ENCODE measurements around the gene LHB. TPM values are rescaled to one million over a fixed set of nuclear protein-coding genes. Genes with fewer than 3 reads are reported as not detected.

Gene LHB
- total RNA-seq, 4 donors from 2014 or later: 1.9 TPM; not detected in 3

DNA sequence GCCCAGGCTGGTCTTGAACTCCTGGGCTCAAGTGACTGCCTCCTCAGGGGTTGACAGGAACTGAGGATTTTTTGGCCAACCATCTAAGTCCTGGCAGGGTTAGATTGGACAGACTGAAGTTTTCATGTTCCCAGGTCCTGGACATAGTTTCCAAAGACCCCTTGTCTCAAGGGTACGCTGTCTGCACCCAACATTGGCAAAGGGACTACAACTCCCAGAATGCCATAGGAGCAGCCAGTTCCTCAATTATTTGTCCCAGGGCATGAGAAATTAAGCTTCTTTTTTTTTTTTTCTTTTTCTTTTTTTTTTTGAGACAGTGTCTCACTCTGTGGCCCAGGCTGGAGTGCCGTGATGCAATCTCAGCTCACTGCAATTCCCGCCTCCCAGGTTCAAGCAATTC, 30.7 kb downstream of the LHB start:
- Histone ChIP-seq H3K27ac (peak overlapping the region; percentile 93 to 100 (median 99)), H3K4me3 (no peak overlapping the region), H3K36me3 (peaks cover 0 to 78% of the 10 kb centered on the region in 2 donors), H3K27me3 (no peaks in the 10 kb centered on the region), H3K9me3 (no peaks in the 10 kb centered on the region), H3K4me1 (peaks cover 41 to 43% of the 10 kb centered on the region in 2 donors)
- in situ Hi-C loops (cut with MboI; ENCODE audit: low sequenced_read_pairs in 4 of 4): no loop called here
- TF ChIP-seq, protein P1, sequence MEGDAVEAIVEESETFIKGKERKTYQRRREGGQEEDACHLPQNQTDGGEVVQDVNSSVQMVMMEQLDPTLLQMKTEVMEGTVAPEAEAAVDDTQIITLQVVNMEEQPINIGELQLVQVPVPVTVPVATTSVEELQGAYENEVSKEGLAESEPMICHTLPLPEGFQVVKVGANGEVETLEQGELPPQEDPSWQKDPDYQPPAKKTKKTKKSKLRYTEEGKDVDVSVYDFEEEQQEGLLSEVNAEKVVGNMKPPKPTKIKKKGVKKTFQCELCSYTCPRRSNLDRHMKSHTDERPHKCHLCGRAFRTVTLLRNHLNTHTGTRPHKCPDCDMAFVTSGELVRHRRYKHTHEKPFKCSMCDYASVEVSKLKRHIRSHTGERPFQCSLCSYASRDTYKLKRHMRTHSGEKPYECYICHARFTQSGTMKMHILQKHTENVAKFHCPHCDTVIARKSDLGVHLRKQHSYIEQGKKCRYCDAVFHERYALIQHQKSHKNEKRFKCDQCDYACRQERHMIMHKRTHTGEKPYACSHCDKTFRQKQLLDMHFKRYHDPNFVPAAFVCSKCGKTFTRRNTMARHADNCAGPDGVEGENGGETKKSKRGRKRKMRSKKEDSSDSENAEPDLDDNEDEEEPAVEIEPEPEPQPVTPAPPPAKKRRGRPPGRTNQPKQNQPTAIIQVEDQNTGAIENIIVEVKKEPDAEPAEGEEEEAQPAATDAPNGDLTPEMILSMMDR (IDR thresholded peaks at IDR 0.05 in 4 of 5, conservative IDR thresholded peaks at IDR 0.05 in 1 of 5): no peak
- no peak for TF ChIP-seq POLR2A (IDR thresholded peaks at IDR 0.05)
- intact Hi-C loops (cut with DNase I; ENCODE audit: low total_unique reads): no loop called here
- ATAC-seq: no peak
- DNase-seq: no peak

DNA sequence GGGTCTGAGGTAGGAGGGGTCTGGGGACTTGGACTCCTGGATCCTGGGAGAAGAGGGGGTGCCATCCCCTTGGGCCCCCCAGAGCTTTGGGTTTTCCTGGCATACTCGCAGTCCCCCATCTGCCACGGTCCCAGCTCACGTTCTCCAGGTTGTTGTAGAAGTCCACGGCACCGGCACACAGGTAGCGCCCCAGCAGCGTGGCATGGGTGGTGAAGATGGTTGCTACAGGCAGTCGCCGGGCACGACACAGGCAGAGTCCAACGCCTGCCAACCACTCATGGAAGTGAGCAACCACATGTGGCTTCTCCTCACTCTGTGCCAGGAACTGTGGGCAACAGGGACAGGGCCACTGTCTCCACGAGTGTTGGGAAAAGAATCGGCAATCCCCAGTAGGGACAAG, 31.2 kb downstream of the LHB start:
- Histone ChIP-seq H3K27ac (peak overlapping the region; percentile 93 to 100 (median 99)), H3K4me1 (peaks cover 36 to 38% of the 10 kb centered on the region in 2 donors), H3K4me3 (no peak overlapping the region), H3K36me3 (peaks cover 0 to 83% of the 10 kb centered on the region in 2 donors), H3K9me3 (no peaks in the 10 kb centered on the region), H3K27me3 (no peaks in the 10 kb centered on the region)
- in situ Hi-C loops (cut with MboI; ENCODE audit: low sequenced_read_pairs in 4 of 4): no loop called here
- TF ChIP-seq POLR2A (IDR thresholded peaks at IDR 0.05): no peak
- TF ChIP-seq, protein P1 (IDR thresholded peaks at IDR 0.05 in 4 of 5, conservative IDR thresholded peaks at IDR 0.05 in 1 of 5): no peak
- intact Hi-C loops (cut with DNase I; ENCODE audit: low total_unique reads): no loop called here
- DNase-seq (no peak), ATAC-seq (no peak)

DNA sequence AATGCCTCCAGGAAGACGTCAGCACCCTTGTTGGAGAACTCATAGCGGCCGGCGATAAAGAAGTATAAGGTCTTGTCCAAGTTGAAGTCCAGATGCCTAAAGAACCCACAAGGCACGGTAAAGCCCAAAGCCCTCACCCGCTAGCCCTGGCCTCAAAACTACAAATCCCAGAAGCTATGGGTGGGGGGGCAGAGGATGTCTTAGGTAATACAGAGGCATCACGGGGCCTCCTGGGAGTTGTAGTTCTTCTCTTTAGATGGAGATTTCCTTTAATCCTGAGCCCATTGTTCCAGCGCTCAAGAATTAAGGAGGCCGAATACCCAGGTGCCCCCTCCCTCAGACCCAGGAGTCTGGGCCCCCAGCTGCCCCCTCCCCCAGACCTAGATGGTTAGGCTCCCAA, 34.6 kb downstream of the LHB start:
- peaks cover 0 to 75% of the 10 kb centered on the region in 2 donors for H3K36me3 ChIP-seq
- H3K4me1 ChIP-seq: peaks cover 28 to 32% of the 10 kb centered on the region in 2 donors
- no peak overlapping the region for H3K4me3 ChIP-seq
- intact Hi-C loops (cut with DNase I; ENCODE audit: low total_unique reads): no loop called here
- in situ Hi-C loops (cut with MboI; ENCODE audit: low sequenced_read_pairs in 4 of 4): no loop called here
- H3K27me3 ChIP-seq: no peaks in the 10 kb centered on the region
- no peaks in the 10 kb centered on the region for H3K9me3 ChIP-seq
- DNase-seq (peak in 1 of 2 donors; percentile 58), ATAC-seq (no peak)
- peak overlapping the region; percentile 93 to 100 (median 99) for H3K27ac ChIP-seq
- no peak for TF ChIP-seq POLR2A (IDR thresholded peaks at IDR 0.05)
- TF ChIP-seq, protein P1 (IDR thresholded peaks at IDR 0.05 in 4 of 5, conservative IDR thresholded peaks at IDR 0.05 in 1 of 5): no peak

DNA sequence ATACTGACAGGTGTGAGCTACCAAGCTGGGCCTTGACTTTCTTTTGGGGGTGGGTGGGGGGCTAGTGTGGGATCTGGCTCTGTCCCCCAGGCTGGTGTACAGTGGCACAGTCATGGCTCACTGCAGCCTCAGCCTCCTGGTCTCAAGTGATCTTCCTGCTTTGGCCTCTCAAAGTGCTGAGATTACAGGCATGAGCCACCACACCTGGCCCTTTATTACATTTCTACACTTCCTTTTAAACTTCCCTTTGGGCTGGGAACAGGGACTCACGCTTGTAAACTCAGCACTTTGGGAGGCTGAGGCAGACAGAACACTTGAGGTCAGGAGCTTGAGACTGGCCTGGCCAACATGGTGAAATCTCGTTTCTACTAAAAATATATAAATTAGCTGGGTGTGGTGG, 39.8 kb downstream of the LHB start:
- intact Hi-C loops (cut with DNase I; ENCODE audit: low total_unique reads) (no loop called here), in situ Hi-C loops (cut with MboI; ENCODE audit: low sequenced_read_pairs in 4 of 4) (loop anchor here in 1 of 4 donors (10.0 kb wide), 1 partner anchor 192 kb away; no protein-coding TSS in a partner anchor)
- ATAC-seq (no peak), DNase-seq (no peak)
- Histone ChIP-seq H3K36me3 (peaks cover 0 to 67% of the 10 kb centered on the region in 2 donors), H3K4me3 (no peak overlapping the region), H3K4me1 (peaks cover 21% of the 10 kb centered on the region in 2 donors), H3K27me3 (no peaks in the 10 kb centered on the region), H3K9me3 (no peaks in the 10 kb centered on the region), H3K27ac (peak overlapping the region; percentile 93 to 100 (median 99))
- no peak for TF ChIP-seq POLR2A (IDR thresholded peaks at IDR 0.05)
- TF ChIP-seq, protein P1 (IDR thresholded peaks at IDR 0.05 in 4 of 5, conservative IDR thresholded peaks at IDR 0.05 in 1 of 5): no peak
